Measurements from ENCODE around the gene RPRD2.
"Not testable (repeated sequence)": the region's sequence is repeated elsewhere in the genome, so short reads cannot be mapped to it uniquely, and the experiment has no call there.

Gene RPRD2

DNA sequence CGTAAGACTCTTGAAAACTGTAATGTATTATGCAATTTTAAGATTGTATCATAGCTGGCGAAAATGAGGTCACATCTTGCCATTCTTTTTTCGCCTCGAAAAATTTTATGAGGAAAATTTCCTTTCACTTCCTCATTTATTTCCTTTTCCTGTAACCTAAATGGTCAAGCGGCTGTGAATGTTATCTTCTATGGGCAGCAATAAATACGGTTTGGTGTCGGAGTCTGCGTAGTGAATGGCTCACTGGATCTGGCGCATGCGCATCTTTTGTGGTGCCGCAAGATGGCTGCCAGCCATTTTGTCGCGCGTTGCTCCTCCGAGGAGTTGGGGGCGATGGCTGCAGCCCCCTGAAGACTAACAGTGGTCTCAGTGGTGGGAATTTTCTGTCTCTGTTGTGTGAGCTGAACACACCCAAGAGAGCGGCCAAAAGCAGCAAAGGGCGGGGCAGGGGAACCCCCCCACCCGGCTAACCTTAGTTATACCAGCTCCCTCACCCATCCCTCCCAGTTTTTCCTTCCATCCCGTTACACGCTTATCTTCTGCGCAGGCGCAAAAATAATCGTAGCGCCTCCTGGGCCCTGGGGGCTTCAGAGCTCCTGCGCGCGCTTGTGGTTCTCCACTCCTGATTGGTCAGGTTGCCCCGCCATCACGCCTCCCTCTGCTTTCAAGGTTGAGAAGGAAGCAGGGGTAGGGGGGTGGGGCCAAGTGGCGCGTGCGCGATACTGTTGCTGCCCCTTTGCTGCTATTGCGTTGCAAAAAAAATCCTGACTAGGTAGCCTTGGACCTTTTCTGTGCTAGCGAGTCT, at the start of gene RPRD2:
Gene RPRD2, plus strand, starts transcription at position 722 of the 805 bp plus-strand sequence. CDS start 568 bp downstream, outside the sequence.
- Histone ChIP-seq H3K27ac (ENCODE audit: low read length) (peak within 1 kb of the TSS; percentile 96), H3K4me3 (ENCODE audit: low read length) (peak within 1 kb of the TSS; percentile 82), H3K36me3 (ENCODE audit: control insufficient read depth, low read depth, low read length) (no peaks in the 10 kb centered on the region), H3K27me3 (ENCODE audit: control insufficient read depth, insufficient read depth, low read length) (no peaks in the 10 kb centered on the region), H3K9ac (ENCODE audit: low read length) (peak within 1 kb of the TSS; percentile 99), H3K9me3 (ENCODE audit: control insufficient read depth, low read depth, low read length) (no peaks in the 10 kb centered on the region), H3K4me1 (ENCODE audit: control insufficient read depth, low read depth, low read length) (peaks cover 10% of the 10 kb centered on the region)

DNA sequence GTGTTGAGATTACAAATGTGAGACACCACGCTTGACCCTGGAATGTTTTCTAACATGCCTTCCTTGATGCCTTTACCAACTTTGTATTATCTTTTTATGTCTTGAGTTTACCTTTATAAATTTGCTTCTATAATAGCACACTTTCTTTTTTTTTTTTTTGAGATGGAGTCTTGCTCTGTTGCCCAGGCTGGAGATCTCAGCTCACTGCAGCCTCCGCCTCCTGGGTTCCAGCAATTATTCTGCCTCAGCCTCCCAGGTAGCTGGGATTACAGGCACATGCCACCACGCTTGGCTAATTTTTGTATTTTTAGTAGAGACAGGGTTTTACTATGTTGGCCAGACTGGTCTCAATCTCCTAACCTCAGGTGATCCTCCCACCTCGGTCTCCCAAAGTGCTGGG, 49.3 kb upstream of the RPRD2 start:
- H3K4me1 ChIP-seq (ENCODE audit: control insufficient read depth, low read depth, low read length) = not testable (repeated sequence)

DNA sequence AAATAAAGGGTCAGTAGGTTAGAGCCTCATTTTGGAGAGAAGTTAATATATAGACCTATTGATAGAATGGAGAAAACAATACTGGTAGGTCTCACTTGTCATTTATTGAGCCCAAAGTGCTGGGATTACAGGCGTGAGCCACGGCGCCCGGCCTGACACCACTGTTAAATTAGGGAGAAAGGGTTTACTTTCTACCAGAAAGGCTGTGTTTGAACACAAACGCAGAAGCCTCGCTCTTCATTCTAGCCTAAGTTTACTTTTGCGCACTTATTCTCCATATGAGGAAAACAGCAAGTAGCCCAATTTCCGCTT, 43.3 kb upstream of the RPRD2 start:
- Histone ChIP-seq H3K9me3 (ENCODE audit: control insufficient read depth, low read depth, low read length) (no peaks in the 10 kb centered on the region), H3K4me3 (ENCODE audit: low read length) (peak overlapping the region; percentile 88), H3K4me1 (ENCODE audit: control insufficient read depth, low read depth, low read length) (peaks cover 5% of the 10 kb centered on the region), H3K9ac (ENCODE audit: low read length) (peak overlapping the region; percentile 84), H3K27ac (ENCODE audit: low read length) (no peak overlapping the region), H3K36me3 (ENCODE audit: control insufficient read depth, low read depth, low read length) (peaks cover 15% of the 10 kb centered on the region), H3K27me3 (ENCODE audit: control insufficient read depth, insufficient read depth, low read length) (no peaks in the 10 kb centered on the region)

More for the DNA sequence above, 49.3 kb upstream of the RPRD2 start:
- not testable (repeated sequence) for H3K4me3 ChIP-seq (ENCODE audit: low read length); H3K27me3 ChIP-seq (ENCODE audit: control insufficient read depth, insufficient read depth, low read length); H3K36me3 ChIP-seq (ENCODE audit: control insufficient read depth, low read depth, low read length); H3K27ac ChIP-seq (ENCODE audit: low read length); H3K9me3 ChIP-seq (ENCODE audit: control insufficient read depth, low read depth, low read length); H3K9ac ChIP-seq (ENCODE audit: low read length)

DNA sequence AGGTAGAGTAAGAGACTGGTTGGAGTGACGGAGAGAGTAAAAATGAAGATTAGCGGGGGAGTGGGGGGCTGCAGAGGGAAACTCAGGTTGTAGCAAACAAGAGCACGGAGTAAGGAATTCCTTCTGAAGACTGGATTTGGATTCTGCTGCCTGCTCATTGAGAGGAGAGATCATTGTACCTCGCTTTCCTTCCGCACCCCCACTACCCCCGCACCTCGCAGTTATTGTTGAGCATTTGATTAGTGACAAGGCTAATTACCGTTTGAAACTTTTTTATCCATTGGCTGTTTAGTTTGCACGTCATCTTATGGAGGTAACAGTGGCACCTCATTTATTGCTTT, 42.2 kb upstream of the RPRD2 start:
- H3K9ac ChIP-seq (ENCODE audit: low read length) = peak overlapping the region; percentile 84
- no peaks in the 10 kb centered on the region for H3K27me3 ChIP-seq (ENCODE audit: control insufficient read depth, insufficient read depth, low read length)
- peaks cover 5% of the 10 kb centered on the region for H3K4me1 ChIP-seq (ENCODE audit: control insufficient read depth, low read depth, low read length)
- peaks cover 26% of the 10 kb centered on the region for H3K36me3 ChIP-seq (ENCODE audit: control insufficient read depth, low read depth, low read length)
- peak overlapping the region; percentile 88 for H3K4me3 ChIP-seq (ENCODE audit: low read length)
- H3K9me3 ChIP-seq (ENCODE audit: control insufficient read depth, low read depth, low read length) = no peaks in the 10 kb centered on the region
- H3K27ac ChIP-seq (ENCODE audit: low read length) = peak overlapping the region; percentile 37

DNA sequence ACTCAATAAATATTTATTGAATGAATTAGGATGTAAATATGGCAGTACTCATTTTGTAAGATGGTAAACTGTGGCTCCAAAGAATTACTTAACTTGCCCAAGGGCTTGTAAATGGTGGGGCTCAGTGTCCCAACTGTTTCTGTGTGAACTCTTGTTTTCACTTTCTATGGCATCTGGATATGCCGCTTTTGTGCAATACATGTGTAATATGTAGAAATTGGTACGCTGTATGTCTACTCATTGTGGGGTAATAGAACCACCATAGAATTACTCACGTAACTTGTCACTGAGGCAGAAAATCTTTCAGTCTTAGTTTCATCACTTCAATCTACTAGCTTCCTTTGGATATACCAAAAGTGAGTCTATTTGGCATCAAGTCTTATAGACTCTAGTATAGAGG, 41.6 kb upstream of the RPRD2 start:
- H3K9ac ChIP-seq (ENCODE audit: low read length) = peak overlapping the region; percentile 84

DNA sequence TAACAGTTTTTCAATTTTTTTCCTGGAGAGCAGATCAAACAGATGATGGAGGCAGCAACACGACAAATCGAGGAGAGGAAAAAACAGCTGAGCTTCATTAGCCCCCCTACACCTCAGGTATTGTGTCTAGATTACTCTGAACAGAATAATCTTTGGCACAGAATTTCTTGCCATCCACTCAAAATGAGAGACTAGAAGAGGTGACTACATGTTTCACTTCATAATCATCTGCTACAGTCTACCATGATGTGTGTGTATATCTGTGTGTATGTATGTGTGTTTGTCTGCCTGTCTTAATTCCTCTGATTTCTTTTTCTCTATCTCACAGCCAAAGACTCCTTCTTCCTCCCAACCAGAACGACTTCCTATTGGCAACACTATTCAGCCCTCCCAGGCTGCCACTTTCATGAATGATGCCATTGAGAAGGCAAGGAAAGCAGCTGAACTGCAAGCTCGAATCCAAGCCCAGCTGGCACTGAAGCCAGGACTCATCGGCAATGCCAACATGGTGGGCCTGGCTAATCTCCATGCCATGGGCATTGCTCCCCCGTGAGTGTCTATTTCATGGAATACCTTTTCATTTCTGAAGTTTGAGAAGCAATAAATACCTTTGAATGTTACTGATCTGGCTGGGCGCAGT, 31.2 kb upstream of the RPRD2 start:
- Histone ChIP-seq H3K36me3 (ENCODE audit: control insufficient read depth, low read depth, low read length) (peaks cover 84% of the 10 kb centered on the region), H3K27ac (ENCODE audit: low read length) (no peak overlapping the region)

More for the DNA sequence above, 41.6 kb upstream of the RPRD2 start:
- peaks cover 31% of the 10 kb centered on the region for H3K36me3 ChIP-seq (ENCODE audit: control insufficient read depth, low read depth, low read length)
- peak overlapping the region; percentile 88 for H3K4me3 ChIP-seq (ENCODE audit: low read length)
- H3K4me1 ChIP-seq (ENCODE audit: control insufficient read depth, low read depth, low read length) = peaks cover 5% of the 10 kb centered on the region
- peak overlapping the region; percentile 37 for H3K27ac ChIP-seq (ENCODE audit: low read length)
- H3K27me3 ChIP-seq (ENCODE audit: control insufficient read depth, insufficient read depth, low read length) = no peaks in the 10 kb centered on the region
- H3K9me3 ChIP-seq (ENCODE audit: control insufficient read depth, low read depth, low read length) = no peaks in the 10 kb centered on the region

DNA sequence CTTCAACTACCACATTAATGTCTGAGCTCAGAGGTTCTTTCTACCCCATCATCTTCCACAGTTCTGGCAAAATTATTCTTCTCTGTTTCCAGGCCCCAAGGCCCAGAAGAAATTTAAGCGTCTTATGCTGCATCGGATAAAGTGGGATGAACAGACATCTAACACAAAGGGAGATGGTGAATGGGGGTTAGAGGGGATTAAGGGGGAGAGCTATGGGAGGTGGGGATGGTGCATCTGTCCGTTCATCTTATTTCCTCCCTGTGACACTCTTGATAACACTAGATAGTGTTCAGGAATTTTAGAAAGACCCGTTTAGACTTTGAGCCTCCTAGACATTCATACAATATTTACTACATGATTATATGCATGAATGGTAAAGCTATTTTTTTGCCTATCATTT, 17.6 kb upstream of the RPRD2 start:
- Histone ChIP-seq H3K4me3 (ENCODE audit: low read length) (no peak overlapping the region), H3K9ac (ENCODE audit: low read length) (no peak overlapping the region), H3K27me3 (ENCODE audit: control insufficient read depth, insufficient read depth, low read length) (no peaks in the 10 kb centered on the region), H3K4me1 (ENCODE audit: control insufficient read depth, low read depth, low read length) (no peaks in the 10 kb centered on the region), H3K9me3 (ENCODE audit: control insufficient read depth, low read depth, low read length) (no peaks in the 10 kb centered on the region), H3K36me3 (ENCODE audit: control insufficient read depth, low read depth, low read length) (peaks cover 77% of the 10 kb centered on the region), H3K27ac (ENCODE audit: low read length) (no peak overlapping the region)

More for the DNA sequence above, 31.2 kb upstream of the RPRD2 start:
- no peaks in the 10 kb centered on the region for H3K9me3 ChIP-seq (ENCODE audit: control insufficient read depth, low read depth, low read length)
- no peak overlapping the region for H3K4me3 ChIP-seq (ENCODE audit: low read length)
- H3K9ac ChIP-seq (ENCODE audit: low read length) = no peak overlapping the region
- H3K27me3 ChIP-seq (ENCODE audit: control insufficient read depth, insufficient read depth, low read length) = no peaks in the 10 kb centered on the region
- H3K4me1 ChIP-seq (ENCODE audit: control insufficient read depth, low read depth, low read length) = no peaks in the 10 kb centered on the region

DNA sequence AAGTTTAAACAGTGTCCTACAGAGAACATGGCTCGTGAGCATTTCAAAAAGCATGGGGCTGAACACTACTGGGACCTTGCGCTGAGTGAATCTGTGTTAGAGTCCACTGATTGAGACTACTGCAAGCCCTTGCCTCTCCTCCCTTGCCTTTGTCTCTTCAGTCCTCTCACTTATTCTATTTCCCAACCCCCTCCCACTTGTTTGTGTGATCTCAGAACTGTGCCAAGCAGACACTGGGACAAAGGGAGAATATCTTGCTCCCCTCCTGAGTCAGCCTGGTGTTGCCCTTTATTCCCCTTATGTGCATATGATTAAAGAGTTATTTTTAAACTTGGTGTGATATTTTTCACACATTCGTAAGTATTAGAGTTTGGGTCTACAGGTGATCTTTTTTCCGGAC, 11.1 kb upstream of the RPRD2 start:
- Histone ChIP-seq H3K4me1 (ENCODE audit: control insufficient read depth, low read depth, low read length) (no peaks in the 10 kb centered on the region), H3K9me3 (ENCODE audit: control insufficient read depth, low read depth, low read length) (no peaks in the 10 kb centered on the region), H3K27me3 (ENCODE audit: control insufficient read depth, insufficient read depth, low read length) (no peaks in the 10 kb centered on the region), H3K27ac (ENCODE audit: low read length) (no peak overlapping the region), H3K9ac (ENCODE audit: low read length) (no peak overlapping the region), H3K4me3 (ENCODE audit: low read length) (no peak overlapping the region), H3K36me3 (ENCODE audit: control insufficient read depth, low read depth, low read length) (peaks cover 50% of the 10 kb centered on the region)

DNA sequence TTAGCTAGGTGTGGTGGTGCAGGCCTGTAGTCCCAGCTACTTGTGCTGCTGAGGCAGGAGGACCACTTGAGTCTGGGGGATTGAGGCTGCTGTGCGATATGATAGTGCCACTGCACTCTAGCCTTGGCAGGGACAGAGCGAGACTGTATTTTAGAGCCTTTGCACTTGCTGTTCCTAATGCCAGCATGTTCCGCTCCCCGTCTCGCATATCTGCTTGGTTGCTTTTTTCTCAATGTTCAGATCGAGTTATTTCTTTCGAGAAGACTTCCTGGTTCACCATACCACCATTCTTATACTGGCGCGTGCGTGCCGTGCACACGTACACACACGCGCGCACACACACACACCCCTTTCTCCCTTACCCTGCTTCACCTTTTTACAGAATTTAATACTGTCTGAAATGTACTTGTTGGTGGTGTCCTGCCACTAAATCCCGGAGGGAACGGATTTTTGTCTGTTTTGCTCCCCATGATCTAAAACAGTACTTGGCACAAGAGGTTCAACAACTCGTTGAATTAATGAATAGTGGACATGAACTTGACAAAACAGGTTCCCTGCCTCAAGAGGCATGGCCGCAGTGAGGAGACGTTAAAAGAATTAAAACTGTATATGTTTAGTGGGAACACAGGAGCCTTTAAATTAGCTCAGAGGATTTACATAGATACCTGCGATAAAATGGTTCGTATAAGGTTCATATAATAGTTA, 1.1 kb upstream of the RPRD2 start:
- H3K27ac ChIP-seq (ENCODE audit: low read length) = peak overlapping the region; percentile 96
- peaks cover 10% of the 10 kb centered on the region for H3K4me1 ChIP-seq (ENCODE audit: control insufficient read depth, low read depth, low read length)
- H3K27me3 ChIP-seq (ENCODE audit: control insufficient read depth, insufficient read depth, low read length) = no peaks in the 10 kb centered on the region
- peak overlapping the region; percentile 99 for H3K9ac ChIP-seq (ENCODE audit: low read length)
- peak overlapping the region; percentile 82 for H3K4me3 ChIP-seq (ENCODE audit: low read length)
- H3K9me3 ChIP-seq (ENCODE audit: control insufficient read depth, low read depth, low read length) = no peaks in the 10 kb centered on the region
- no peaks in the 10 kb centered on the region for H3K36me3 ChIP-seq (ENCODE audit: control insufficient read depth, low read depth, low read length)

DNA sequence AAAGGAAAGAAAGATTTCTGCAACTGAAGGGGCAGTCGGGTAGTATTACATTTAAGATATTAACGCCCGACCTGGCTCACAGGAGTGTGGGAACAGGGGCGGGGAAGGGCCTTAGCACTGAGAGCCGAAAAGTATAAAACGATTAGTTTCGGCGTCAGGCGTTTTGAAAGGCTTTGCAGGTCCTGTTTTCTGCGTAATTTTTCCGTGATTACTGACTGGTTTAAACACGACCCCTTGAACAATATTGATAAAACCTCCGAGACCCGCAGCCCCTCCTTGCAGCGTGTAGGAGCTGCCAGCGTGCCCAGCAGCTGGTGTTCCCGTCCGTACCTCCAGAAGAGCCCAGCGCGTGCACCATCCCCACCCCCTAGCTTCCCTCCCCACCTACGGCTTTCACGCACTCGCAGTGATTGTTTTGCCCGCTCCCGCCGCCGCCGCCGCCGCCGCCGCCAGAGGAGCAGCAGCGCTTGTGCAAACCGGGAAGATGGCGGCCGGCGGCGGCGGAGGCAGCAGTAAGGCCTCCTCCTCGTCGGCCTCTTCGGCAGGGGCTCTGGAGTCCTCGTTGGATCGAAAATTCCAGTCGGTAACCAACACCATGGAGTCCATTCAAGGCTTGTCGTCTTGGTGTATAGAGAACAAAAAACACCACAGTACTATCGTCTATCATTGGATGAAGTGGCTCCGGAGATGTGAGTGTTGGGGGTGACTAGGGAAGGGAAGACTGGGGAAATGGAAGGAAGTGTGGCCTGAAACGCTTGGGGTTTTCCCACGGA, 470 bp downstream of the RPRD2 start:
- Histone ChIP-seq H3K9me3 (ENCODE audit: control insufficient read depth, low read depth, low read length) (no peaks in the 10 kb centered on the region), H3K9ac (ENCODE audit: low read length) (peak overlapping the region; percentile 99), H3K4me3 (ENCODE audit: low read length) (peak overlapping the region; percentile 82), H3K36me3 (ENCODE audit: control insufficient read depth, low read depth, low read length) (no peaks in the 10 kb centered on the region), H3K27ac (ENCODE audit: low read length) (peak overlapping the region; percentile 96), H3K4me1 (ENCODE audit: control insufficient read depth, low read depth, low read length) (peaks cover 10% of the 10 kb centered on the region), H3K27me3 (ENCODE audit: control insufficient read depth, insufficient read depth, low read length) (no peaks in the 10 kb centered on the region)

DNA sequence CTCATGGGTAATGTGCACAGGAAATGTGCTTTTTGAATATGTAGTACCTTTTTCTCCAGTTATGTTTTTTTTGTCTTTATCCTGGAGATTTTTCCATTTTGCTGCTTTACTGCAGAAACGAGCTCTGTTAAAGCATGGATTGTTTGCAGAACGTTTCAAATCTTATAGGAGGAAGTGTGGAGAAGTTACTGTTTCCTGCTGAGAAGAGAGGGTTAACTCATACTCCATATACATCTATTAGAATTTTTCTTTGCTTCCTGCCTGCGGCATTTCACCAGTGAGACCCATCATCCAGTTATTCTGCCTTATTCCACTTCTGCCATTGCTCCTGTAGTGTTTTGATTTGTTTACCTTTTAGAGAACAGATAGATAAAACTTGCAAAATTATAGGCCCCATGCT, 2.0 kb downstream of the RPRD2 start:
- H3K36me3 ChIP-seq (ENCODE audit: control insufficient read depth, low read depth, low read length) = no peaks in the 10 kb centered on the region
- H3K27me3 ChIP-seq (ENCODE audit: control insufficient read depth, insufficient read depth, low read length) = no peaks in the 10 kb centered on the region
- H3K9ac ChIP-seq (ENCODE audit: low read length) = peak overlapping the region; percentile 99
- no peak overlapping the region for H3K27ac ChIP-seq (ENCODE audit: low read length)
- H3K4me1 ChIP-seq (ENCODE audit: control insufficient read depth, low read depth, low read length) = peaks cover 10% of the 10 kb centered on the region
- no peaks in the 10 kb centered on the region for H3K9me3 ChIP-seq (ENCODE audit: control insufficient read depth, low read depth, low read length)
- peak overlapping the region; percentile 82 for H3K4me3 ChIP-seq (ENCODE audit: low read length)
